ENCODE results near the gene C12orf76.
"Not testable (repeated sequence)": the region's sequence is repeated elsewhere in the genome, so short reads cannot be mapped to it uniquely, and the experiment has no call there.

The C12orf76 gene

GRCh38 chr12:110065540-110065939, 17.2 kb upstream of the C12orf76 start:
- DNase-seq (ENCODE audit: low read depth in 2 of 2, low spot score in 1 of 2): no peak

- DNase-seq (ENCODE audit: low read depth in 2 of 2, low spot score in 1 of 2): no peak
Observed at GRCh38 chr12:110062241-110062640, 13.9 kb upstream of the C12orf76 start.

- no peak for DNase-seq (ENCODE audit: low read depth in 2 of 2, low spot score in 1 of 2)
Observed at GRCh38 chr12:110059651-110060000, 11.3 kb upstream of the C12orf76 start.

GRCh38 chr12:110058875-110059615, 10.7 kb upstream of the C12orf76 start:
- no peak for DNase-seq (ENCODE audit: low read depth in 2 of 2, low spot score in 1 of 2)

DNA sequence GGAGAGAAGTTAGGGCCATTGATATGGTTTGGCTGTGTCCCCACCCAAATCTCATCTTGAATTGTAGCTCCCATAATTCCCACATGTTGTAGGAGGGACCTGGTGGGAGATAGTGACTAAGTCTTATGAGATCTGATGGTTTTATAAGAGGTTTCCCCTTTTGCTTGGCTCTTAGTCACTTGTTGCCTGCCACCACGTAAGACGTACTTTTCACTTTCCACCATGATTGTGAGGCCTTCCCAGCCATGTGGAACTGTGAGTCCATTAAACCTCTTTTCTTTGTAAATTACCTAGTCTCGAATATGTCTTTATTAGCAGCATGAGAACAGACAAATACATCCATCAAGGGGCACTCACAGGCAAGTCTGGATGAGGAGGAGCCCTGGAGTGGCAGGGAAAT, 8.3 kb upstream of the C12orf76 start:
- DNase-seq (ENCODE audit: low read depth in 2 of 2, low spot score in 1 of 2): not testable (repeated sequence)

DNA sequence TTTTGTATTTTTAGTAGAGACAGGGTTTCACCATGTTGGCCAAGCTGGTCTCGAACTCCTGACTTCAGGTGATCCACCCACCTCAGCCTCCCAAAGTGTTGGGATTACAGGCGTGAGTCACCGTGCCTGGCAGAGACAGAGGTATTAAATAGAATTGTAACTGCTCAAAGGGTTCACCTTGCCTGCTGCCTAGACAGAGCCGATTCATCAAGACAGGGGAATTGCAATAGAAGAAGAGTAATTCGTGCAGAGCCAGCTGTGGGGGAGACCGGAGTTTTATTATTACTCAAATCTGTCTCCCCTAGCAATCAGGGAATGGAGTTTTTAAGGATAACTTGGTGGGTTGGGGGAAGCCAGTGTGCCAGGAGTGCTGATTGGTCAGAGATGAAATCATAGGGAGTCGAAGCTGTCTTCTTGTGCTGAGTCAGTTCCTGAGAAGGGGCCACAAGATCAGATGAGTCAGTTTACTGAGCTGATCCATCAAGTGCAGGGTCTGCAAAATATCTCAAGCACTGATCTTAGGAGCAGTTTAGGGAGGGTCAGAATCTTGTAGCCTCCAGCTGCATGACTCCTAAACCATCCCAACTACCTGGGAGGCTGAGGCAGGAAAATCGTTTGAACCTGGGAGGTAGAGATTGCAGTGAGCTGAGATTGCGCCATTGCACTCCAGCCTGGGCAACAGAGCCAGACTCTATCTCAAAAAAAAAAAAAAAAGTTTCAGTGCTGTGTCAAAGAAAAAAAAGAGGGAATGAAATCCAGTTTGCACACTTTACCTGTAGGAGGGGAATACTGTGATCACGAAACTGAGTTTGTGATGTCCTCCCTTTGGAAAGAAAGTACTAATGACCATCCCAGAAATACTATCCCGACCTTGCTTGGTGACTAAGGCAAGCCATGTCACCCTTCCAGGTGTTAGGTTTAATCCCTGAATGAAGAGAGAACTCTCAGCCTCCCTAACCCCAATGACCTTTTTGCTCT, 7.3 kb upstream of the C12orf76 start:
- DNase-seq (ENCODE audit: low read depth in 2 of 2, low spot score in 1 of 2): not testable (repeated sequence)

GRCh38 chr12:110050927-110051326, 2.6 kb upstream of the C12orf76 start:
- DNase-seq (ENCODE audit: low read depth in 2 of 2, low spot score in 1 of 2): no peak

DNA sequence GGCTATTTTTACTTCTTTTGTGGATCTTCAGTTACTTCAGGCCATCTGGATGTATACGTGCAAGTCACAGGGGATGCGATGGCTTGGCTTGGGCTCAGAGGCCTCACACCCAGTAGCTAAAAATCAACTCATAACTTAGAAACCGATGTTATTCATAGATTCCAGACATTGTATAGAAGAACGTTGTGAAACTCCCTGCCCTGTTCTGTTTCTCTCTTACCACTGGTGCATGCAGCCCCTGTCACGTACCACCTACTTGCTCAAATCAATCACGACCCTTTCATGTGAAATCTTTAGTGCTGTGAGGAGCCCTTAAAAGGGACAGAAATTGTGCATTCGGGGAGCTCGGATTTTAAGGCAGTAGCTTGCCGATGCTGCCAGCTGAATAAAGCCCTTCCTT, 1.3 kb upstream of the C12orf76 start:
- not testable (repeated sequence) for DNase-seq (ENCODE audit: low read depth in 2 of 2, low spot score in 1 of 2)

DNA sequence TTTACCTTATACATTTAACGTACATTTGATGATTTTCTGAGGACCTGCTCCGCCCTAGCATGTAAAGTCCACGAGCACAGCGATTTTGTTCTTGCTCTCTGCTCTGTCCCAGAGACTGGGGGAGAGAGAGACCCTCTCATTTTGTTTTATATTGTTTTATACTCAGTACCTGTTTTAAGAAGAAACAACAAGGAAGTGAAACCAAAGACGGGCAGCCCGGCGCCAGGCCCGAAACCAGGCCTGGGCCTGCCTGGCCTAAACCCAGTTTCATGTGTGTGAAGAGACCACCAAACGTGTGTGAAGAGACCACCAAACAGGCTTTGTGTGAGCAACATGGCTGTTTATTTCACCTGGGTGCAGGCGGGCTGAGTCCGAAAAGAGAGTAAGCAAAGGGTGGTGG, 712 bp upstream of the C12orf76 start:
- not testable (repeated sequence) for DNase-seq (ENCODE audit: low read depth in 2 of 2, low spot score in 1 of 2)

DNA sequence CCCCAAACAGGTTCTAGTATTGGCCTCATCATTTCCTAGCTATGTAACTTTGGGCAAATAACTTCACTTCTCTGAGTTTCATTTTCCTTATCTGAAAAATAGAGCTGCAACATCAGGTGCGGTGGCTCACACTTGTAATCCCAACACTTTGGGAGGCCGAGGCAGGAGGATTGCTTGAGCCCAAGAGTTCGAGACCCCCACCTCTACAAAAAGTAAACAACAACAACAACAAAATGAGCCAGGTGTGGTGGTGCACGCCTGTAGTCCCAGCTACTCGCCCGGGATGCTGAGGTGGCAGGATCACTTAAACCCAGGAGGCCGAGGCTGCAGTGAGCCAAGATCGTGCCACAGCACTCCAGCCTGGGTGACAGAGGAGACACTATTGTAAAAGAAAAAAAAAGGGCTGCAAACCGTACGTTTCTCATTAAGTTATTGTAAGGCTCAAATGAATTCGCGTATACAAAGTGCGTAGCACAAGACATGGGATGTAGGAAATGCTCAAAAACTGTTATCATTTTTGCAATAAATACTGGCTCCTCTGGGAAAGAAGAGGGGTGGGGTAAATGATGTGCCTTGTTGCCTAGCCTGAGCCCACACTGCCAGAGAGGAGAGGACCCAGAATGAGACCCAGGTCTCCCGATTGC, 903 bp downstream of the C12orf76 start:
- no peak for DNase-seq (ENCODE audit: low read depth in 2 of 2, low spot score in 1 of 2)

GRCh38 chr12:110046451-110047187, 1.7 kb downstream of the C12orf76 start:
- DNase-seq (ENCODE audit: low read depth in 2 of 2, low spot score in 1 of 2): no peak

DNA sequence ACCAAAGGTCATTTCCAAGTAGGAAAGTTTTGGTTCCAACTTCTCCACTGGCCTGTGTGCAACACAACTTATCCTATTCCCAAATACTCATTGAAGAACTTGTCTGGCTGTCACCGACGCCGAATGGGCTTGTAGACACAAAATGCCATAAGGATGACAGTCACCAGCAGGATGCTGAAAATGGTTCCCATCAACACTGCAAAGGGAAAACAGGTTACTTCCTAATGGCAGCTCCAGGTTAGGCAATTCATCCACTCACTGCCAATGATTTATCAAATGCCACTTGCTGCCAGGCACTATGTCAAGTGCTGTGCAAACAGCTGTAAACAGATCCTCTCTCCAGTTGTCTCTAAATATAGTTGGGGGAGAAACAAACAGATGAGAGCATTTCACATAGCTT, 6.1 kb downstream of the C12orf76 start:
- DNase-seq (ENCODE audit: low read depth in 2 of 2, low spot score in 1 of 2): no peak

- DNase-seq (ENCODE audit: low read depth in 2 of 2, low spot score in 1 of 2): no peak
Observed at GRCh38 chr12:110039085-110039807, 9.1 kb downstream of the C12orf76 start.

DNA sequence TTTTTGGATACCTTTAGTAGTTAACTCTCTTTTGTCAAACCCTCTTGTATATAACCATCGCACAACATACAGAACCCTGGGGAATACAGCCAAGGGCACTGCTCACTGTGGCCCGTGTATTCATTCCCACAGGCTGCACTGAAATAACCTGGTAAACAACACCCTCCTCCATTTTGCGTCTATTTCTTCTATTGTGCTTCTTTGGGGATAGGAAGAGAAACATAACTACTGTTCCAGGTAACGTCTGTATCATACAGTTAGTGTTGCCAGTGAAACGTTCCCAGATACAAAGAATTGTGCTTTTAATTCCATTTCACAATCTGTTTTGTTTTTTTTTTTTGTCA, 9.6 kb downstream of the C12orf76 start:
- no peak for DNase-seq (ENCODE audit: low read depth in 2 of 2, low spot score in 1 of 2)

DNA sequence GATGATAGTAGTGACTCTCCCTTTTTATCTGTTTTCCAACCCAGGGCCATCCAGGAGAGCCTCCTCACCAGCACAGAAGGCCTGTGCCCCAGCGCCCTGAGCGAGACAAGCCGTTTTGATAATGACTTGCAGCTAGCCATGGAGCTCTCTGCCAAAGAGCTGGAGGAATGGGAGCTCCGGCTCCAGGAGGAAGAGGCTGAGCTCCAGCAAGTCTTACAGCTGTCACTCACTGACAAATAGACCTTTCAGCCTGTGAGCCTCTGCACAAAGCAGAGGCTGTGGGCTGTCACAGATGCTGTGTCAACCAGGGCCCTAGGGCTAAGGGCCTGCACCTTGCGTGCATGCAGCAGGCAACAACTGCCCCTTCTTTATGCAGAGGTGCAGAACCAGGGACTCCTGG, 11.0 kb downstream of the C12orf76 start:
- no peak for DNase-seq (ENCODE audit: low read depth in 2 of 2, low spot score in 1 of 2)

- DNase-seq (ENCODE audit: low read depth in 2 of 2, low spot score in 1 of 2): no peak
Observed at GRCh38 chr12:110035534-110036104, 12.7 kb downstream of the C12orf76 start.

GRCh38 chr12:110033888-110034287, 14.4 kb downstream of the C12orf76 start:
- no peak for DNase-seq (ENCODE audit: low read depth in 2 of 2, low spot score in 1 of 2)

DNA sequence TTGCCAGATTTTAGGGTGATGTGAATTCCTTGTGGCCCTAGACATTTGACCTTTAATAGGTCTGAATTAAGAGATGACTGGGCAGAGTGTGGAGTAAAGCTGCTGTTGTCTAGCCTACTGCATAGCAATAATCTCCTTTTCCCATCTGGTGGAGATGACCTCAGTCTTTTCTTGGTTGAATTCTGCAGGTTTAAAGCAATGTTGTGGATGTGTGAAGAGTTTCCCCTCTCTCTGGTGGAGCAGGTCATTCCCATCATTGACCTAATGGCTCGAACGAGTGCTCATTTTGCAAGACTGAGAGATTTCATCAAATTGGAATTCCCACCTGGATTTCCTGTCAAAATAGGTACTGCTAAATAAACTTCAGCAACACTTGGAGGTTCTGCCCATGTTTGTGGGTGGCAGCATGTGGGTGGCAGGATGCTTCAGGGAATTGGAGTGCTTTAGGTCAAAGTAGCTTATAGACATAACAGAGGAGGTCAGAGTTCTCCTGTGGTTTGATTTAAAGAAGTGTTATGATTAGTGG, 19.0 kb downstream of the C12orf76 start:
- no peak for DNase-seq (ENCODE audit: low read depth in 2 of 2, low spot score in 1 of 2)

- DNase-seq (ENCODE audit: low read depth in 2 of 2, low spot score in 1 of 2): no peak
Observed at GRCh38 chr12:110028323-110028722, 20.0 kb downstream of the C12orf76 start.

DNA sequence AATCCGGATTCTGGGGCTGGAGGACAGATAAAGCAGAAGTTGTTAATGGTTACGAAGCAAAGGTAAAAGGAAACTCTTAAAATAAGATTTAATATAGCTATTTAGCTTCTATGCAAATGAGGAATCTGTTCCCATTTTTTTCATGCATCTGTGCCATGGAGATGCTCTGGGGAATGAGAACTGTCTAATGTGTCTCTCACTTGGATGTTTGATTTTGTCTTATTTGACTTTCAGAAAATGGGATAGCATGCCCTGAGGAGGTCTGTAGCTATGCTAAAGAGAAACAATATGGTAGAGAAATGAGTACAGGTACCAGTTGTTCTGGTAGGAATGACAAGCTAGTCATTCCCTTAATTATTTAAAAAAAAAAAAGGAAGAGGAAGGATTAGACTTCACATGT, 24.3 kb downstream of the C12orf76 start:
- DNase-seq (ENCODE audit: low read depth in 2 of 2, low spot score in 1 of 2): no peak

Data from stimulated activated CD8-positive, alpha-beta memory T cell treated with anti-CD3 and anti-CD28 coated beads, Interleukin-4, amount 100 ng/mL, for 1 hour (primary cell).